ENCODE measurements around the gene RAVER2. TPM values are rescaled to one million over a fixed set of nuclear protein-coding genes. Genes with fewer than 3 reads are reported as not detected.

The RAVER2 gene
- polyA plus RNA-seq, 3 donors, result 2.8 to 4.2 (median 3.9) TPM

Other genes with a start within 250 kb of the RAVER2 start
- gene JAK1, start 221.5 kb downstream of the RAVER2 start, polyA plus RNA-seq, result 10 to 100 TPM; 29.5 to 79.6 (median 73.2) TPM